HepG2 (cell line): ENCODE results near the gene NIN. TPM values are rescaled to one million over a fixed set of nuclear protein-coding genes. Genes with fewer than 3 reads are reported as not detected.

Experiments used
- ATAC-seq: fragments of 200-7000 bp; cut with Tn5 transposase; 3 replicates; pipeline ENCODE4 v1.9.1; 2020; ENCODE audit warnings: mild to moderate bottlenecking, moderate library complexity
- BruUV-seq: library from RNA; stranded (reverse); fragments of 400-500 nt; replicated peaks from 2 replicates; lab custom pipeline; 2021; lab: Mats Ljungman, UMichigan
- CTCF ChIA-PET: fragments of 300-600 bp; formaldehyde crosslinking; extraction: SDS; loops from one replicate; lab custom pipeline; 2021; ENCODE audit warnings: low total read pairs, inconsistent platforms, low intra/inter-chr PET ratio; lab: Yijun Ruan, JAX
- POLR2A ChIA-PET: fragments of 350-600 bp; sonication (Branson Sonifier 250); formaldehyde crosslinking; loops from one replicate; lab custom pipeline; 2020; ENCODE audit warnings: antibody characterized with exemption, inconsistent platforms; lab: Yijun Ruan, JAX
- DNase-seq: peaks from one replicate; pipeline ENCODE4 v3.0.0-alpha.2; 2015; ENCODE audit warnings: low spot score
- FAIRE-seq: peaks from 3 replicates; lab custom pipeline; 2011; peaks lifted over from hg19 to GRCh38; lab: Jason Lieb, UNC
- H2AFZ ChIP-seq: one replicate; pipeline ENCODE4 v1.6.1; 2011; ENCODE audit warnings: low read length, inconsistent platforms
- H3K27ac ChIP-seq: fragments of 300-600 bp; 3 replicates; pipeline ENCODE4 v1.8.0; 2011; ENCODE audit warnings: mixed run types, mild to moderate bottlenecking, mixed read lengths, low read length, inconsistent platforms; ENCODE audit not compliant: insufficient read depth; ENCODE audit errors: extremely low read length
- H3K27me3 ChIP-seq, 2 experiments: fragments of 200-600 bp in 1 of 2; 2 replicates in 1 of 2; 3 replicates in 1 of 2; pipeline versions ENCODE4 v1.6.0 to v1.8.0; 2011; ENCODE audit warnings: low read length in 2 of 2, mild to moderate bottlenecking in 2 of 2, moderate library complexity in 2 of 2, inconsistent platforms in 1 of 2; ENCODE audit not compliant: insufficient read depth in 2 of 2, control insufficient read depth in 1 of 2
- H3K36me3 ChIP-seq, 2 experiments: fragments of 200-600 bp in 1 of 2; replicated peaks in 1 of 2; 2 replicates in 1 of 2; 3 replicates in 1 of 2; pipeline versions ENCODE4 v1.5.1 to v1.8.0; 2011; ENCODE audit warnings: low read length in 2 of 2, inconsistent platforms in 1 of 2; ENCODE audit not compliant: insufficient read depth in 2 of 2, control insufficient read depth in 1 of 2
- H3K4me1 ChIP-seq: 2 replicates; pipeline ENCODE4 v1.5.1; 2012; ENCODE audit warnings: low read length, inconsistent platforms; ENCODE audit not compliant: insufficient read depth
- H3K4me2 ChIP-seq: 2 replicates; pipeline ENCODE4 v1.6.0; 2011; ENCODE audit warnings: low read depth, low read length, inconsistent platforms
- H3K4me3 ChIP-seq, 3 experiments: fragments of 200-600 bp in 1 of 3; sonication (generic), shearing (Covaris generic) in 1 of 3; replicated peaks in 1 of 3; 2 replicates each; pipeline ENCODE4 v1.5.1; 2011 to 2016; ENCODE audit warnings: low read length in 3 of 3, inconsistent platforms in 2 of 3, low read depth in 2 of 3, mild to moderate bottlenecking in 2 of 3, control low read depth in 1 of 3, mixed read lengths in 1 of 3; ENCODE audit not compliant: insufficient read depth in 1 of 3
- H3K79me2 ChIP-seq: one replicate; pipeline ENCODE4 v1.6.1; 2011; ENCODE audit warnings: low read length, inconsistent platforms; ENCODE audit not compliant: insufficient read depth
- H3K9ac ChIP-seq: 2 replicates; pipeline ENCODE4 v1.6.0; 2011; ENCODE audit warnings: mild to moderate bottlenecking, low read depth, low read length, inconsistent platforms; ENCODE audit not compliant: insufficient read depth
- H3K9me3 ChIP-seq: 2 replicates; pipeline ENCODE4 v1.5.1; 2012; ENCODE audit warnings: mild to moderate bottlenecking, low read length
- H4K20me1 ChIP-seq: 2 replicates; pipeline ENCODE4 v1.6.0; 2011; ENCODE audit warnings: inconsistent platforms, mild to moderate bottlenecking, low read length, moderate library complexity; ENCODE audit not compliant: insufficient read depth
- HNF4G ChIP-seq, 2 experiments: sonication (generic) in 1 of 2; formaldehyde crosslinking in 1 of 2; IDR thresholded peaks; 2 replicates each; pipeline versions ENCODE4 v1.4.0 to v1.6.1; 2011 to 2020; ENCODE audit warnings: borderline replicate concordance in 2 of 2, low read depth in 2 of 2, mild to moderate bottlenecking in 2 of 2, low read length in 1 of 2, missing genetic modification reagents in 1 of 2, moderate library complexity in 1 of 2
- IRF1 ChIP-seq: sonication (generic); formaldehyde crosslinking; IDR thresholded peaks from 2 replicates; pipeline ENCODE4 v1.4.0; 2020; ENCODE audit warnings: low read depth, mild to moderate bottlenecking, missing genetic modification reagents
- MED8 ChIP-seq: sonication (generic); formaldehyde crosslinking; IDR thresholded peaks from 2 replicates; pipeline ENCODE4 v1.8.1; 2023; ENCODE audit warnings: mild to moderate bottlenecking, missing genetic modification reagents; ENCODE audit not compliant: insufficient replicate concordance
- MEIS1 ChIP-seq: sonication (generic); formaldehyde crosslinking; IDR thresholded peaks from 2 replicates; pipeline ENCODE4 v1.9.0; 2021; ENCODE audit warnings: mild to moderate bottlenecking, missing genetic modification reagents, moderate library complexity, borderline replicate concordance
- MLX ChIP-seq: IDR thresholded peaks from 2 replicates; pipeline ENCODE4 v1.6.1; 2016
- POLR2G ChIP-seq: fragments of 200-400 bp; formaldehyde crosslinking; IDR thresholded peaks from 2 replicates; pipeline ENCODE4 v1.6.1; 2018; ENCODE audit warnings: mild to moderate bottlenecking, low read depth, low read length, moderate library complexity
- RARA ChIP-seq: IDR thresholded peaks from 2 replicates; pipeline ENCODE4 v1.6.1; 2016; ENCODE audit warnings: missing genetic modification reagents, missing compliant biosample characterization
- SAFB2 ChIP-seq: sonication (generic); formaldehyde crosslinking; IDR thresholded peaks from 2 replicates; pipeline ENCODE4 v1.5.1; 2020; ENCODE audit warnings: missing genetic modification reagents, low read depth, mild to moderate bottlenecking, borderline replicate concordance
- SP5 ChIP-seq: IDR thresholded peaks from 2 replicates; pipeline ENCODE4 v1.6.1; 2016; ENCODE audit warnings: low read depth, borderline replicate concordance
- WIZ ChIP-seq: sonication (generic); formaldehyde crosslinking; IDR thresholded peaks from 2 replicates; pipeline ENCODE4 v1.5.1; 2020; ENCODE audit warnings: mild to moderate bottlenecking, missing genetic modification reagents
- ZFP90 ChIP-seq: sonication (generic); formaldehyde crosslinking; IDR thresholded peaks from 2 replicates; pipeline ENCODE4 v1.8.0; 2022; ENCODE audit warnings: missing genetic modification reagents, mild to moderate bottlenecking, inconsistent platforms, borderline replicate concordance
- ZNF256 ChIP-seq: sonication (generic); formaldehyde crosslinking; conservative IDR thresholded peaks from 2 replicates; pipeline ENCODE4 v1.4.0; 2020; ENCODE audit warnings: missing genetic modification reagents
- ZNF335 ChIP-seq: sonication (generic); formaldehyde crosslinking; IDR thresholded peaks from 2 replicates; pipeline ENCODE4 v1.4.0; 2020; ENCODE audit warnings: missing genetic modification reagents
- ZNF549 ChIP-seq: sonication (generic); formaldehyde crosslinking; IDR thresholded peaks from 2 replicates; pipeline ENCODE4 v1.5.0; 2020; ENCODE audit warnings: missing genetic modification reagents
- ZNF574 ChIP-seq: sonication (generic); formaldehyde crosslinking; IDR thresholded peaks from 2 replicates; pipeline ENCODE4 v1.4.0; 2020; ENCODE audit warnings: missing genetic modification reagents
- ZNF878 ChIP-seq: sonication (generic); formaldehyde crosslinking; IDR thresholded peaks from 2 replicates; pipeline ENCODE4 v1.8.1; 2023; ENCODE audit warnings: mild to moderate bottlenecking, missing genetic modification reagents, moderate library complexity
- WGBS: methylation state at CpG from one replicate; pipeline ENCODE4 v1.1.6; 2017; ENCODE audit warnings: low lambda C conversion rate; 5-methylcytosine and 5-hydroxymethylcytosine counted together
- in situ Hi-C: cut with HindIII; loops from 2 replicates; pipeline ENCODE4 v1.10.0; 2017; ENCODE audit warnings: low pct_unique_long_range_greater_than_20kb; ENCODE audit not compliant: extremely low pct_ligation_motif_present
- intact Hi-C: fragments of 100-400 bp; cut with micrococcal nuclease; formaldehyde crosslinking; loops from one replicate; pipeline ENCODE4 v1.10.0; 2022; ENCODE audit not compliant: unreplicated experiment
- polyA plus RNA-seq, 8 experiments: library from polyadenylated mRNA; depleted of rRNA in 3 of 8; stranded (reverse) in 7 of 8; unstranded in 1 of 8; fragments of >200 nt; fragmentation: Illumina TruSeq in 4 of 8; extraction: Trizol in 4 of 8; gene quantifications; 2 replicates each; pipeline versions ENCODE4 v1.2.1 to v1.2.3, GENCODE V29; 2011 to 2016; ENCODE audit warnings: low read depth in 4 of 8, missing spikeins in 1 of 8, mixed read lengths in 1 of 8; ENCODE audit not compliant: insufficient read depth in 1 of 8
- total RNA-seq, 5 experiments: library from RNA; depleted of rRNA; stranded (reverse); fragments of >200 nt; fragmentation: Illumina TruSeq; extraction: Trizol; gene quantifications; 2 replicates each; pipeline ENCODE4 v1.2.3, GENCODE V29; 2016; ENCODE audit warnings: low read depth in 1 of 5

Gene NIN
- total and polyA plus RNA-seq, 2 of the 13 experiments (the other 11 are each of a cell fraction or from before 2014, with no cell fraction given) = 2.8 to 9.7 TPM

- H3K4me1 ChIP-seq = peaks cover 28% of the 10 kb centered on the region
- no peak overlapping the region for H3K4me3 ChIP-seq
- POLR2A ChIA-PET = no interaction called here
- CTCF ChIA-PET = no interaction called here
- ATAC-seq (no peak), DNase-seq (no peak), FAIRE-seq (no peak)
- H3K27me3 ChIP-seq = no peaks in the 10 kb centered on the region
- intact Hi-C loops (no loop called here), in situ Hi-C loops (no loop called here)
- no peak for TF ChIP-seq RARA (CRISPR knock-in tag)
- no peak for TF ChIP-seq MLX (CRISPR knock-in tag)
- TF ChIP-seq ZNF549 (CRISPR knock-in tag) = no peak
- no peak for TF ChIP-seq WIZ (CRISPR knock-in tag)
- no peak for TF ChIP-seq ZNF878 (CRISPR knock-in tag)
- TF ChIP-seq IRF1 = no peak
- TF ChIP-seq ZNF335 (CRISPR knock-in tag) = no peak
- TF ChIP-seq SAFB2 (CRISPR knock-in tag) = no peak
- no peak for TF ChIP-seq HNF4G (IDR thresholded peaks at IDR 0.05; ENCODE audit: borderline replicate concordance, low read depth, low read length)
- no peak for TF ChIP-seq HNF4G (CRISPR knock-in tag; IDR thresholded peaks at IDR 0.05; ENCODE audit: borderline replicate concordance, low read depth)
- TF ChIP-seq SP5 (CRISPR knock-in tag) = no peak
- no peak for TF ChIP-seq ZNF256 (CRISPR knock-in tag)
- TF ChIP-seq POLR2G = no peak
- no peak for TF ChIP-seq MED8 (CRISPR knock-in tag)
- TF ChIP-seq MEIS1 (CRISPR knock-in tag) = no peak
- no peak for TF ChIP-seq ZNF574 (CRISPR knock-in tag)
- TF ChIP-seq ZFP90 = no peak
- peaks cover 0 to 3% of the 10 kb centered on the region in 2 experiments; a peak in 1 of 5 replicates for H3K36me3 ChIP-seq
- no peaks in the 10 kb centered on the region for H3K9me3 ChIP-seq
- peaks cover 16% of the 10 kb centered on the region for H3K79me2 ChIP-seq
- H4K20me1 ChIP-seq = no peaks in the 10 kb centered on the region
- 94% methylated on average over 13 of the region's 13 CpGs for WGBS
- no TSS peak for BruUV-seq
- no peak overlapping the region for H3K4me2 ChIP-seq
- H3K9ac ChIP-seq = no peak overlapping the region
- H3K27ac ChIP-seq = no peak overlapping the region
- H2AFZ ChIP-seq = no peak overlapping the region
Observed at GRCh38 chr14:50821510-50822464, 9.2 kb downstream of the NIN start.
